Thyroid gland (tissue), 4 donors: ENCODE measurements around the gene ISM1. TPM values are rescaled to one million over a fixed set of nuclear protein-coding genes. Genes with fewer than 3 reads are reported as not detected.

Experiments
- DNase-seq, 2 donors: peaks; one replicate each; pipeline ENCODE4 v3.0.0-alpha.2; 2019
- H3K27ac ChIP-seq, 3 donors: fragments of 200-600 bp; sonication (generic); 1 replicate in 2 of 3; 2 replicates in 1 of 3; pipeline ENCODE4 v1.5.1; 2016 to 2019; ENCODE audit warnings: mild to moderate bottlenecking in 1 of 3, moderate library complexity in 1 of 3
- H3K27me3 ChIP-seq: fragments of 200-600 bp; sonication (generic); one replicate; pipeline ENCODE4 v1.5.1; 2019
- H3K36me3 ChIP-seq, 2 donors: fragments of 200-600 bp; sonication (generic); one replicate each; pipeline ENCODE4 v1.5.1; 2016 to 2019
- H3K4me1 ChIP-seq, 2 donors: fragments of 200-600 bp; sonication (generic); one replicate each; pipeline ENCODE4 v1.5.1; 2017 to 2019
- H3K4me3 ChIP-seq, 3 donors: fragments of 200-600 bp; sonication (generic); replicated peaks in 1 of 3; 1 replicate in 2 of 3; 2 replicates in 1 of 3; pipeline ENCODE4 v1.5.1; 2016; ENCODE audit warnings: mild to moderate bottlenecking in 1 of 3
- H3K9me3 ChIP-seq: fragments of 200-600 bp; sonication (generic); one replicate; pipeline ENCODE4 v1.5.1; 2017
- POLR2A ChIP-seq, 2 donors: fragments of 450-650 bp; IDR thresholded peaks; one replicate each; pipeline ENCODE4 v1.6.1; 2017; ENCODE audit warnings: antibody characterized with exemption in 2 of 2, mild to moderate bottlenecking in 2 of 2, moderate library complexity in 1 of 2
- WGBS, 2 donors: methylation state at CpG; one replicate each; pipeline ENCODE4 v1.1.5; 2017; 5-methylcytosine and 5-hydroxymethylcytosine counted together
- intact Hi-C: fragments of 100-400 bp; cut with DNase I; formaldehyde crosslinking; loops from one replicate; pipeline ENCODE4 v1.15.1; 2023
- total RNA-seq, 4 donors: library from RNA; depleted of rRNA; stranded (reverse); fragments of >200 nt; gene quantifications; one replicate each; pipeline ENCODE4 v1.2.3, GENCODE V29; 2016
- TF ChIP-seq, protein P1 (sequence below), 6 experiments: fragments of 200-600 bp in 3 of 6; fragments of 450-650 bp in 3 of 6; sonication (generic) in 3 of 6; IDR thresholded peaks; one replicate each; pipeline ENCODE4 v1.5.1; 2016 to 2019; ENCODE audit warnings: antibody characterized with exemption in 6 of 6, mild to moderate bottlenecking in 2 of 6, inconsistent platforms in 1 of 6, moderate library complexity in 1 of 6

Gene ISM1
- total RNA-seq, 4 donors from 2014 or later = 77.5 to 98.4 (median 83.7) TPM

GRCh38 chr20:13268953-13269352 lies 47.9 kb downstream of the ISM1 start:
- Histone ChIP-seq H3K36me3 (peaks cover 7 to 11% of the 10 kb centered on the region in 2 donors), H3K9me3 (no peaks in the 10 kb centered on the region), H3K27me3 (no peaks in the 10 kb centered on the region), H3K4me3 (no peak overlapping the region), H3K4me1 (peaks cover 16 to 26% of the 10 kb centered on the region in 2 donors), H3K27ac (no peak overlapping the region)
- WGBS, 2 donors = 77 to 82% methylated on average over 2 of the region's 2 CpGs
- intact Hi-C loops = no loop called here
- DNase-seq = no peak
- TF ChIP-seq, protein P1, sequence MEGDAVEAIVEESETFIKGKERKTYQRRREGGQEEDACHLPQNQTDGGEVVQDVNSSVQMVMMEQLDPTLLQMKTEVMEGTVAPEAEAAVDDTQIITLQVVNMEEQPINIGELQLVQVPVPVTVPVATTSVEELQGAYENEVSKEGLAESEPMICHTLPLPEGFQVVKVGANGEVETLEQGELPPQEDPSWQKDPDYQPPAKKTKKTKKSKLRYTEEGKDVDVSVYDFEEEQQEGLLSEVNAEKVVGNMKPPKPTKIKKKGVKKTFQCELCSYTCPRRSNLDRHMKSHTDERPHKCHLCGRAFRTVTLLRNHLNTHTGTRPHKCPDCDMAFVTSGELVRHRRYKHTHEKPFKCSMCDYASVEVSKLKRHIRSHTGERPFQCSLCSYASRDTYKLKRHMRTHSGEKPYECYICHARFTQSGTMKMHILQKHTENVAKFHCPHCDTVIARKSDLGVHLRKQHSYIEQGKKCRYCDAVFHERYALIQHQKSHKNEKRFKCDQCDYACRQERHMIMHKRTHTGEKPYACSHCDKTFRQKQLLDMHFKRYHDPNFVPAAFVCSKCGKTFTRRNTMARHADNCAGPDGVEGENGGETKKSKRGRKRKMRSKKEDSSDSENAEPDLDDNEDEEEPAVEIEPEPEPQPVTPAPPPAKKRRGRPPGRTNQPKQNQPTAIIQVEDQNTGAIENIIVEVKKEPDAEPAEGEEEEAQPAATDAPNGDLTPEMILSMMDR (IDR thresholded peaks at IDR 0.05) = no peak
- TF ChIP-seq POLR2A (IDR thresholded peaks at IDR 0.05) = no peak

DNA sequence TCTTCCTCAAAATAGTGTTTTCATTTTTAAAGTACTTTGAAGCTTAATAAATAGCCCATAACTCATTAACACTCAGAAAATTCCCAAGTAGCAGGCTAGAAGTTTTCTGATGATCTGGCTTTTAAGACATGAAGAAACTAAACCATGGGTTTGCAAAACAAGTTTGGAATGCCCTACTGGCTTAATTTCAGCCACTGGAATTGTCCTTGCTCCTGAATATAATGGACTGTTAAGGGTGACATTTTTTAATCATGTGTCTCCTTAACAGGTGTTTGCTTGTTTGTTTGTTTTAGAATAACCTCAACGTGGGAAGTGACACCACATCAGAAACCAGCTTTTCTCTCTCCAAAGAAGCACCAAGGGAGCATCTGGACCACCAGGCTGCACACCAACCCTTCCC lies 49.1 kb downstream of the ISM1 start:
- 57 to 63% methylated on average over 1 of the region's 1 CpG for WGBS, 2 donors
- intact Hi-C loops = no loop called here
- no peak for DNase-seq
- peaks cover 20 to 32% of the 10 kb centered on the region in 2 donors for H3K4me1 ChIP-seq
- no peaks in the 10 kb centered on the region for H3K9me3 ChIP-seq
- H3K27ac ChIP-seq = no peak overlapping the region
- H3K36me3 ChIP-seq = peaks cover 7 to 11% of the 10 kb centered on the region in 2 donors
- H3K27me3 ChIP-seq = no peaks in the 10 kb centered on the region
- TF ChIP-seq POLR2A (IDR thresholded peaks at IDR 0.05) = no peak
- TF ChIP-seq, protein P1 (IDR thresholded peaks at IDR 0.05) = no peak
- no peak overlapping the region for H3K4me3 ChIP-seq

DNA sequence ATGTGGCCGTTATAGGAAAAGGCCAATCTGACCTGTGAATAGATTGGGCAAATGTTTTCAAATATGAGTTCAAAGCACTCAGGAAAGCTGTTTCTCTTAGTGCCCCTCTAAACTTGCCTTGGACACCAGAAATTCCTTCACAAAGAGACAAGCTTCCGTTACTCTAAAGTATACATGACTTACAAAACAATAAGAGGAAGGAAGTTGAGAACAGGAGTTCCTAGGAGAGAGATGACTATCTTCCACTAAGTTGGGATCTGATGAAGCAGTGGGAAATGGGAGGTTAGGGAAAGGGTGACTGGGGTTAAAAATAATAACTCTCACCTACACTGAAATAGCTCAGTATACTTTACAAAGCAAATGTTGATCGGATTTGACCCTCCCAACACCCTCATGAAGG lies 50.0 kb downstream of the ISM1 start:
- intact Hi-C loops = no loop called here
- peaks cover 7 to 11% of the 10 kb centered on the region in 2 donors for H3K36me3 ChIP-seq
- no peak for DNase-seq
- no peaks in the 10 kb centered on the region for H3K9me3 ChIP-seq
- no peak for TF ChIP-seq POLR2A (IDR thresholded peaks at IDR 0.05)
- TF ChIP-seq, protein P1 (IDR thresholded peaks at IDR 0.05) = no peak
- WGBS, 2 donors = 70 to 77% methylated on average over 3 of the region's 3 CpGs
- H3K4me3 ChIP-seq = no peak overlapping the region
- peaks cover 20 to 32% of the 10 kb centered on the region in 2 donors for H3K4me1 ChIP-seq
- no peak overlapping the region for H3K27ac ChIP-seq
- no peaks in the 10 kb centered on the region for H3K27me3 ChIP-seq

- DNase-seq = no peak
- Histone ChIP-seq H3K4me3 (no peak overlapping the region), H3K4me1 (peaks cover 10 to 20% of the 10 kb centered on the region in 2 donors), H3K36me3 (peaks cover 7 to 11% of the 10 kb centered on the region in 2 donors), H3K27me3 (no peaks in the 10 kb centered on the region), H3K9me3 (no peaks in the 10 kb centered on the region), H3K27ac (no peak overlapping the region)
- WGBS, 2 donors = 87 to 88% methylated on average over 10 of the region's 10 CpGs
- TF ChIP-seq, protein P1 (IDR thresholded peaks at IDR 0.05) = no peak
- TF ChIP-seq POLR2A (IDR thresholded peaks at IDR 0.05) = no peak
- intact Hi-C loops = no loop called here
Observed at GRCh38 chr20:13271977-13272975, 51.2 kb downstream of the ISM1 start.
